Loucy (cell line): ENCODE results near the gene ATP8A2.

ENCODE experiments used
- EZH2phosphoT487 ChIP-seq: fragments of 200-600 bp; IDR thresholded peaks from 2 replicates; pipeline ENCODE4 v1.6.1; 2018; ENCODE audit warnings: antibody characterized with exemption, mild to moderate bottlenecking, moderate library complexity, borderline replicate concordance
- TF ChIP-seq, protein P1 (sequence below): fragments of 200-600 bp; sonication (generic); conservative IDR thresholded peaks from 2 replicates; pipeline ENCODE4 v1.5.1; 2014; ENCODE audit warnings: mild to moderate bottlenecking, antibody characterized with exemption, low read length

GRCh38 chr13:25581351-25581750 is 209.6 kb downstream of the ATP8A2 start:
- no peak for TF ChIP-seq EZH2phosphoT487
- TF ChIP-seq, protein P1, sequence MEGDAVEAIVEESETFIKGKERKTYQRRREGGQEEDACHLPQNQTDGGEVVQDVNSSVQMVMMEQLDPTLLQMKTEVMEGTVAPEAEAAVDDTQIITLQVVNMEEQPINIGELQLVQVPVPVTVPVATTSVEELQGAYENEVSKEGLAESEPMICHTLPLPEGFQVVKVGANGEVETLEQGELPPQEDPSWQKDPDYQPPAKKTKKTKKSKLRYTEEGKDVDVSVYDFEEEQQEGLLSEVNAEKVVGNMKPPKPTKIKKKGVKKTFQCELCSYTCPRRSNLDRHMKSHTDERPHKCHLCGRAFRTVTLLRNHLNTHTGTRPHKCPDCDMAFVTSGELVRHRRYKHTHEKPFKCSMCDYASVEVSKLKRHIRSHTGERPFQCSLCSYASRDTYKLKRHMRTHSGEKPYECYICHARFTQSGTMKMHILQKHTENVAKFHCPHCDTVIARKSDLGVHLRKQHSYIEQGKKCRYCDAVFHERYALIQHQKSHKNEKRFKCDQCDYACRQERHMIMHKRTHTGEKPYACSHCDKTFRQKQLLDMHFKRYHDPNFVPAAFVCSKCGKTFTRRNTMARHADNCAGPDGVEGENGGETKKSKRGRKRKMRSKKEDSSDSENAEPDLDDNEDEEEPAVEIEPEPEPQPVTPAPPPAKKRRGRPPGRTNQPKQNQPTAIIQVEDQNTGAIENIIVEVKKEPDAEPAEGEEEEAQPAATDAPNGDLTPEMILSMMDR = no peak
